Neural progenitor cell (in vitro differentiated cells): ENCODE measurements around the gene FSTL4.

ENCODE experiments used
- EZH2 ChIP-seq: fragments of 200-600 bp; sonication (generic); IDR thresholded peaks from 2 replicates; pipeline ENCODE4 v1.6.1; 2017; ENCODE audit warnings: antibody characterized with exemption, mild to moderate bottlenecking, moderate library complexity
- TF ChIP-seq, protein P1 (sequence below): fragments of 200-600 bp; sonication (generic); IDR thresholded peaks from 2 replicates; pipeline ENCODE4 v1.5.1; 2017; ENCODE audit warnings: antibody characterized with exemption, mild to moderate bottlenecking

GRCh38 chr5:133496631-133497030, 115.7 kb downstream of the FSTL4 start:
- TF ChIP-seq, protein P1, sequence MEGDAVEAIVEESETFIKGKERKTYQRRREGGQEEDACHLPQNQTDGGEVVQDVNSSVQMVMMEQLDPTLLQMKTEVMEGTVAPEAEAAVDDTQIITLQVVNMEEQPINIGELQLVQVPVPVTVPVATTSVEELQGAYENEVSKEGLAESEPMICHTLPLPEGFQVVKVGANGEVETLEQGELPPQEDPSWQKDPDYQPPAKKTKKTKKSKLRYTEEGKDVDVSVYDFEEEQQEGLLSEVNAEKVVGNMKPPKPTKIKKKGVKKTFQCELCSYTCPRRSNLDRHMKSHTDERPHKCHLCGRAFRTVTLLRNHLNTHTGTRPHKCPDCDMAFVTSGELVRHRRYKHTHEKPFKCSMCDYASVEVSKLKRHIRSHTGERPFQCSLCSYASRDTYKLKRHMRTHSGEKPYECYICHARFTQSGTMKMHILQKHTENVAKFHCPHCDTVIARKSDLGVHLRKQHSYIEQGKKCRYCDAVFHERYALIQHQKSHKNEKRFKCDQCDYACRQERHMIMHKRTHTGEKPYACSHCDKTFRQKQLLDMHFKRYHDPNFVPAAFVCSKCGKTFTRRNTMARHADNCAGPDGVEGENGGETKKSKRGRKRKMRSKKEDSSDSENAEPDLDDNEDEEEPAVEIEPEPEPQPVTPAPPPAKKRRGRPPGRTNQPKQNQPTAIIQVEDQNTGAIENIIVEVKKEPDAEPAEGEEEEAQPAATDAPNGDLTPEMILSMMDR: no peak
- TF ChIP-seq EZH2: no peak
